IMR-90 (cell line): ENCODE measurements around the gene STX16.

Experiments used
- CEBPB ChIP-seq: IDR thresholded peaks from 2 replicates; pipeline ENCODE4 v1.6.1; 2012; ENCODE audit warnings: low read depth, low read length, improper control_type of control experiment
- CHD1 ChIP-seq: IDR thresholded peaks from 2 replicates; pipeline ENCODE4 v1.6.1; 2012; ENCODE audit warnings: low read depth, low read length, improper control_type of control experiment
- MAFK ChIP-seq: IDR thresholded peaks from 2 replicates; pipeline ENCODE4 v1.6.1; 2012; ENCODE audit warnings: low read depth, low read length, improper control_type of control experiment
- MAZ ChIP-seq: IDR thresholded peaks from 2 replicates; pipeline ENCODE4 v1.6.1; 2012; ENCODE audit warnings: low read depth, mild to moderate bottlenecking, low read length, improper control_type of control experiment, moderate library complexity, borderline replicate concordance
- MXI1 ChIP-seq: IDR thresholded peaks from 2 replicates; pipeline ENCODE4 v1.6.1; 2012; ENCODE audit warnings: low read depth, mild to moderate bottlenecking, low read length, moderate library complexity, borderline replicate concordance
- NFE2L2 ChIP-seq: fragments of 150-350 bp; IDR thresholded peaks from 2 replicates; pipeline ENCODE4 v1.6.1; 2016; ENCODE audit warnings: low read depth, mild to moderate bottlenecking, low read length
- POLR2A ChIP-seq: IDR thresholded peaks from 2 replicates; pipeline ENCODE4 v1.6.1; 2012; ENCODE audit warnings: mild to moderate bottlenecking, low read depth, low read length
- RFX5 ChIP-seq: IDR thresholded peaks from 2 replicates; pipeline ENCODE4 v1.8.0; 2012; ENCODE audit warnings: low read depth, mild to moderate bottlenecking, low read length, moderate library complexity
- TF ChIP-seq, protein P1 (sequence below): conservative IDR thresholded peaks from 2 replicates; pipeline ENCODE4 v1.5.1; 2012; ENCODE audit warnings: mild to moderate bottlenecking, low read depth, low read length, improper control_type of control experiment

DNA sequence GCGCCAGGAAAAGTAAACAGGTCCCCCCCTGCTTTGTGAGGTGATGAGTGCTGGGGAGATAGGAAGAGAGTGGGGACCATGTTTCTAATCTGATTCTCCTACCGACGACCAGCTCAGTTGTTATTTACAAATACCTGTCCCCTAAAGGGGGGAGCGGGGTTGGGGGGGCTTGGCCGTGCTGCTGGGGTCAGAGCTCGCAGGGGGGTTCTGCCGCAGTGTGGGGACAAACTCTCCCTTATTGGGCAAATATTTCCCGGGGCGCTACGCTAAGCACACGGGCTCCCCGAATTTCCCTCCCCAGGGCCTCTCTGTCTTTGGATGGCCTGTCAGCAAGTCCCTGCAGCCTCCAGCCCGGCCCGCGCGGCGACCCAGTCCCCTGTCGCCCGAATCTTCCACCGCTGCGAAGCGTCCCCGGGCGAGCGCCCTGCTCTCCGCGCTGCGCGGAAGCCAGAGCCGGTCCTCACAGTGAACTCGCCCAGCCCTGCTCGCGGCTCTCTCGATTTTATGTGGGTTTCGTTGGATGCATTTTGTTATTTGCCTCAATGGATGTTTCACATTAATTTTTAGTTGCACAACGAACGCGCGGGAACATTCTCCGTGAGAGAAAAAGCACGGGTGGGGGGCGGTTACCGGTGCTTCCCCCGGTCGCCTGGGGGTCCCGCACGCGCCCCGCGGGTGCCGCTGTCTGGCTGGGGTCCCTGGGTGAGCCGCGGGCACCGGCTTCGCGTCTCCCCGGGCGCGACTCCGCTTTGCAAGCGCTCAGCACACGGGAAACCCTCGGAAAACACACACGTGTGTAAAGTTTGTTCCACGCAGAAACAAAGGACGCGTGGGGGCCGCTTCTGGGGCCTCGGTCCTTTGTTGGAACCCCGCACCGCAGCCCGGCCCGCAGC lies 1.5 kb upstream of the STX16 start:
- TF ChIP-seq CHD1, result no peak
- no peak for TF ChIP-seq POLR2A
- TF ChIP-seq NFE2L2, result no peak
- TF ChIP-seq, protein P1, sequence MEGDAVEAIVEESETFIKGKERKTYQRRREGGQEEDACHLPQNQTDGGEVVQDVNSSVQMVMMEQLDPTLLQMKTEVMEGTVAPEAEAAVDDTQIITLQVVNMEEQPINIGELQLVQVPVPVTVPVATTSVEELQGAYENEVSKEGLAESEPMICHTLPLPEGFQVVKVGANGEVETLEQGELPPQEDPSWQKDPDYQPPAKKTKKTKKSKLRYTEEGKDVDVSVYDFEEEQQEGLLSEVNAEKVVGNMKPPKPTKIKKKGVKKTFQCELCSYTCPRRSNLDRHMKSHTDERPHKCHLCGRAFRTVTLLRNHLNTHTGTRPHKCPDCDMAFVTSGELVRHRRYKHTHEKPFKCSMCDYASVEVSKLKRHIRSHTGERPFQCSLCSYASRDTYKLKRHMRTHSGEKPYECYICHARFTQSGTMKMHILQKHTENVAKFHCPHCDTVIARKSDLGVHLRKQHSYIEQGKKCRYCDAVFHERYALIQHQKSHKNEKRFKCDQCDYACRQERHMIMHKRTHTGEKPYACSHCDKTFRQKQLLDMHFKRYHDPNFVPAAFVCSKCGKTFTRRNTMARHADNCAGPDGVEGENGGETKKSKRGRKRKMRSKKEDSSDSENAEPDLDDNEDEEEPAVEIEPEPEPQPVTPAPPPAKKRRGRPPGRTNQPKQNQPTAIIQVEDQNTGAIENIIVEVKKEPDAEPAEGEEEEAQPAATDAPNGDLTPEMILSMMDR, result no peak
- TF ChIP-seq MAFK, result no peak
- no peak for TF ChIP-seq RFX5
- no peak for TF ChIP-seq CEBPB
- no peak for TF ChIP-seq MXI1
- no peak for TF ChIP-seq MAZ
